Measurements from ENCODE around the gene ETS2. TPM values are rescaled to one million over a fixed set of nuclear protein-coding genes. Genes with fewer than 3 reads are reported as not detected.

The ETS2 gene
- total and polyA plus RNA-seq, 10 of the 15 experiments (the other 5 are each of a cell fraction or from before 2014, with no cell fraction given): 0.52 to 8.6 (median 3.8) TPM

GRCh38 chr21:38848187-38848609 lies 42.5 kb downstream of the ETS2 start:
- CTCF ChIA-PET: no interaction called here
- DNase-seq (ENCODE audit: low read depth, low spot score) (no peak), ATAC-seq (no peak), FAIRE-seq (no peak)
- Histone ChIP-seq H4K20me1 (ENCODE audit: control insufficient read depth, insufficient read depth) (no peaks in the 10 kb centered on the region), H3K9ac (ENCODE audit: control insufficient read depth, insufficient read depth, low read length) (no peak overlapping the region), H3K4me1 (ENCODE audit: control insufficient read depth, insufficient read depth, low read length) (no peaks in the 10 kb centered on the region), H3K9me3 (replicated peaks; ENCODE audit: control insufficient read depth, insufficient read depth, low read length) (no peaks in the 10 kb centered on the region), H3K27ac (ENCODE audit: control insufficient read depth, insufficient read depth) (no peak overlapping the region), H3K79me2 (ENCODE audit: control insufficient read depth, insufficient read depth, low read length) (no peaks in the 10 kb centered on the region), H3K4me2 (ENCODE audit: control insufficient read depth, insufficient read depth) (no peak overlapping the region), H3K36me3 (ENCODE audit: control insufficient read depth in 2 of 2, insufficient read depth in 2 of 2, low read length in 1 of 2) (no peaks in the 10 kb centered on the region), H3K27me3 (replicated peaks in 1 of 2; ENCODE audit: control insufficient read depth in 2 of 2, insufficient read depth in 2 of 2, low read length in 1 of 2) (no peaks in the 10 kb centered on the region; a peak in 1 of 4 replicates), H3K4me3 (no peak overlapping the region), H2AFZ (ENCODE audit: control insufficient read depth, low read depth, low read length) (no peak overlapping the region)
- BruUV-seq (replicated peaks): no TSS peak
- POLR2A ChIA-PET: no interaction called here
- in situ Hi-C loops (cut with MboI): no loop called here
- RAD21 ChIA-PET (ENCODE audit: unreplicated experiment): no interaction called here
- TF ChIP-seq STAT3 (IDR thresholded peaks at IDR 0.05; ENCODE audit: low read depth, low read length) (no peak), RBBP5 (conservative IDR thresholded peaks at IDR 0.05) (no peak), ZNF207 (IDR thresholded peaks at IDR 0.05; ENCODE audit: borderline replicate concordance) (no peak), ATF2 (IDR thresholded peaks at IDR 0.05; ENCODE audit: low read length) (no peak), IRF3 (IDR thresholded peaks at IDR 0.05) (no peak), EGR1 (IDR thresholded peaks at IDR 0.05; ENCODE audit: borderline replicate concordance in 1 of 2, low read depth in 2 of 2, low read length in 2 of 2) (no peak), ETV6 (conservative IDR thresholded peaks at IDR 0.05 in 1 of 2, IDR thresholded peaks at IDR 0.05 in 1 of 2; ENCODE audit: borderline replicate concordance in 1 of 2, low read depth in 1 of 2) (no peak), ZNF24 (IDR thresholded peaks at IDR 0.05) (no peak), MXI1 (IDR thresholded peaks at IDR 0.05; ENCODE audit: low read depth, low read length) (no peak), IKZF2 (IDR thresholded peaks at IDR 0.05) (no peak)
- 38% methylated on average over 7 of the region's 7 CpGs for WGBS (ENCODE audit: insufficient coverage, insufficient replicate concordance, low lambda C conversion rate, missing lambda C conversion rate)
- intact Hi-C loops (cut with micrococcal nuclease; ENCODE audit: unreplicated experiment): no loop called here
- SMC1A ChIA-PET (ENCODE audit: uncharacterized antibody, unreplicated experiment): interaction anchor here (1.1 kb wide), 1 partner anchor 40 kb away, joined by 3 read pairs; no protein-coding TSS in a partner anchor
